GM18907 (cell line): Measurements from ENCODE around the gene BNIP5.

Experiments used
- ATAC-seq: cut with Tn5 transposase; IDR thresholded peaks from one replicate; pipeline ENCODE4 v1.9.1; 2021; ENCODE audit warnings: mild to moderate bottlenecking, moderate library complexity; ENCODE audit not compliant: unreplicated experiment

The BNIP5 gene

GRCh38 chr6:36301085-36301658 is 35.5 kb downstream of the BNIP5 start:
- no peak for ATAC-seq

- ATAC-seq = no peak
These were observed 38.7 kb downstream of the BNIP5 start for GRCh38 chr6:36298027-36298426.

GRCh38 chr6:36297511-36297910 is 39.2 kb downstream of the BNIP5 start:
- no peak for ATAC-seq

GRCh38 chr6:36297051-36297450 is 39.6 kb downstream of the BNIP5 start:
- no peak for ATAC-seq

- ATAC-seq = no peak
These were observed 40.4 kb downstream of the BNIP5 start for GRCh38 chr6:36296240-36296639.

GRCh38 chr6:36292170-36292569 is 44.5 kb downstream of the BNIP5 start:
- ATAC-seq = no peak

- ATAC-seq = no peak
These were observed 45.7 kb downstream of the BNIP5 start for GRCh38 chr6:36290668-36291620.

GRCh38 chr6:36289281-36289878 is 47.3 kb downstream of the BNIP5 start:
- ATAC-seq = no peak

GRCh38 chr6:36286858-36287257 is 49.8 kb downstream of the BNIP5 start:
- ATAC-seq = no peak

- no peak for ATAC-seq
These were observed 50.9 kb downstream of the BNIP5 start for GRCh38 chr6:36285797-36286196.

- ATAC-seq = no peak
These were observed 51.5 kb downstream of the BNIP5 start for GRCh38 chr6:36285187-36285671.

- ATAC-seq = no peak
These were observed 52.3 kb downstream of the BNIP5 start for GRCh38 chr6:36284359-36284758.

- no peak for ATAC-seq
These were observed 53.1 kb downstream of the BNIP5 start for GRCh38 chr6:36283608-36284007.

- ATAC-seq = no peak
These were observed 55.7 kb downstream of the BNIP5 start for GRCh38 chr6:36280983-36281382.

GRCh38 chr6:36280467-36280866 is 56.2 kb downstream of the BNIP5 start:
- no peak for ATAC-seq

GRCh38 chr6:36277946-36278470 is 58.7 kb downstream of the BNIP5 start:
- no peak for ATAC-seq

- no peak for ATAC-seq
These were observed 59.8 kb downstream of the BNIP5 start for GRCh38 chr6:36276581-36277536.

- ATAC-seq = no peak
These were observed 62.7 kb downstream of the BNIP5 start for GRCh38 chr6:36273802-36274514.

- ATAC-seq = no peak
These were observed 63.6 kb downstream of the BNIP5 start for GRCh38 chr6:36273067-36273466.

GRCh38 chr6:36272234-36272633 is 64.5 kb downstream of the BNIP5 start:
- ATAC-seq = no peak
